ENCODE data around the gene NEDD9.

DNA sequence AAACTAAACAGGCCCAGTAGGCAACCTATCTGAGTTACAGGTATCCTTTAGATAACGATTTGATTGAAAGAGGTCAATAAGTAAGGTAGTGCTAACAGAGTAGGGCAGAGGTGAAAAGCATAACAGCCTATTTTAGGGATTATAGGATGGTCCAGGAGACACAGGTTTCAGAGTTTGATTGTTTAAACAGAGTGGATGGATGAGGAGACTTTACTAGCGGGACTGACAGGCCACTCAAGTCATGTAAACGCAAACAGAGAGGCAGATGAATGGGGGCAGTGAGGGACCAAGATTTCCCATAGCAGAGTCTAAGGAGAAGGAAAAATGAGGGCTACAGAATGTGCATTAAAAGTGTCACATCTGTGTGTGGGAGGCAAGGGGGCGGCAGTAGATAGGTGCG is 4.8 kb downstream of the NEDD9 start:
- TF ChIP-seq GATA2 (IDR thresholded peaks at IDR 0.05; ENCODE audit: low read depth, low read length) (no peak), GATA3 (IDR thresholded peaks at IDR 0.05; ENCODE audit: low read depth, low read length) (no peak)

Measured in SH-SY5Y (cell line).